HTR-8/SVneo (cell line): ENCODE results near the gene SNURF.
"Not testable (repeated sequence)": the region's sequence is repeated elsewhere in the genome, so short reads cannot be mapped to it uniquely, and the experiment has no call there.

Source experiments
- DNase-seq: peaks from one replicate; pipeline ENCODE4 v3.0.0; 2011; ENCODE audit warnings: low spot score, mixed read lengths; ENCODE audit not compliant: insufficient read length
- FAIRE-seq: peaks from 2 replicates; lab custom pipeline; 2011; peaks lifted over from hg19 to GRCh38; lab: Jason Lieb, UNC

SNURF gene, protein sequence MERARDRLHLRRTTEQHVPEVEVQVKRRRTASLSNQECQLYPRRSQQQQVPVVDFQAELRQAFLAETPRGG

GRCh38 chr15:24954783-24955530 lies at the start of gene SNURF, which contains the start of gene SNRPN:
TSS of gene SNURF (plus strand) at chr15:24954987. CDS start at chr15:24955049, 62 bp downstream.
TSS of gene SNRPN (plus strand) at chr15:24954987. CDS start at chr15:24974454, 19,467 bp downstream.
- FAIRE-seq, result no peak
- DNase-seq, result peak; percentile 53

DNA sequence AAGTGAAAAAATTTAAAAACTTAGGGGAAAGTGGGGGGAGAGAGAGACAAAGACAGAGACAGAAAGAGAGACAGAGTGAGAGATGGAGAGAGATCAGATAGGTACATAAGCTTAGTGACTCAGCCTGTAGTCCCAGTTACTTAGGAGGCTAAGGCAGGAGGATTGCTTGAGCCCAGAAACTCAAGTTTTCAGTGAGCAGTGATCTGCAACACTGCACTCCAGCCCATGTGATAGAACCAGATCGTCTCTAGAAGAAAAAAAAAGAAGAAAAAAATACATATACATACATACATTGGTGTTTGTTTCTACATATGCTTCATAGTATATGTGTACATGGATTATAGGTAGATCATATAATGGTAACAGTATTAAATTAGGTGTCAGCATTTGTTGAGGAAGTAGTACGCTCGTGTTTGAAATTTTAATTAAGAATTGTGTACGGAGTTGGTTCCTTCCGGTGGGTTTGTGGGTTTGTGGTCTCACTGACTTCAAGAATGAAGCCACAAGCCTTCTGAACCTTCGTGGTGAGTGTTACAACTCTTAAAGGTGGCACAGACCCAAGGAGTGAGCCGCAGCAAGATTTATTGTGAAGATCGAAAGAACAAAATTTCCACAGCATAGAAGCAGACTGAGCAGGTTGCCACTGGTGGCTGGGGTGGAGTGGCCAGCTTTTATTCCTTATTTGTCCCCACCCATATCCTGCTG lies 38.3 kb upstream of the SNURF start:
- no peak for FAIRE-seq
- DNase-seq, result no peak

DNA sequence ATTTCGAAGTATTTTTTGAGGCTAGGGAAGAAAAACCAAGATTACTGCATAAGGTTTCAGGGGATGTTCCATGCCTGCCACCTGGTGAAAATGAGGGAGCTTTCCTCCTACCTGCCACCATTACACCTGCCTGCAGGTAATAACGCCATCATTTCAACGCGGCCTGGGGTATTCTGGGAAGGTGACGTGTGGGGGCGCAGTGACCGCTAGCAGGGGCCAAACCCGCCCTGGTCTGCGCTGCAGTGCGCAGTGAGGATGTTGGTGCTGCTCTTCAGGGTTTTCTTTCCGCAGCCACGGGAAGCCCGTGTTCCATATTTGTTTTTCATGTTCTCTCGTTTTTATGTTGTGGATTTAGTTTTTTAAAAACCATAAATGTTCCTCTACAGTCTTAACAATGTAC lies 37.4 kb upstream of the SNURF start:
- DNase-seq (no peak), FAIRE-seq (no peak)

DNA sequence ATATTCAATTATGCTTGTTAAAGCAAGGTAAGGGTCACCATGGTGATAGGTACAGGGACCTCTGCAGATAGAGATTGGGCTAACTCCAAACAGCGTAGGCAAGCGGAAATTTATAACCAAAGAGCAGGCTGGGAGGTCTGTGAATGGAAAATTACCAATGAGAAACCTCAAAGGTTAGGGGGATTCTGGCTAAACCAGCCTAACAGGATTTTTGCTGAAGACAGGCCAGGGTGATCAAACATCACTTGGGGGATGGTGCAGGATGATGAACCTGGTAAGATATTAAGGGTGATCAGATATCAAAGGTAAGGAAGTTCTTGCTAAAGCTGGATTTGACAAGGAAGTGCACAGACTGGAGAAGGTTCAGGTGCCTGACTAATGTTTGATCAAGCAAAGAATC lies 35.3 kb upstream of the SNURF start:
- FAIRE-seq, result no peak
- no peak for DNase-seq

DNA sequence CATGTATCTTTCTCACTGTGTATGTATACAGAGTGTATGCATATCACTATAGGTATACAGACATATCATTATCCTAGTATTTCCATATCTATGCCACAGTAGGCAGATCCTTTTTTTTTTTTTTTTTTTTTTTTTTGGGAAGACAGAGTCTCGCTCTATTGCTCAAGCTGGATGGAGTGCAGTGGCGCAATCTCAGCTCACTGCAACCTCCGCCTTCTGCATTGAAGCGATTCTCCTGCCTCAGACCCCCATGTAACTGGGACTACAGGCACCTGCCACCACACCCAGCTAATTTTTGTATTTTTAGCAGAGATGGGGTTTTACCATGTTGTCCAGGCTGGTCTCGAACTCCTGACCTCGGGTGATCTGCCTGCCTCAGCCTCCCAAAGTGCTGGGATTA lies 32.0 kb upstream of the SNURF start:
- DNase-seq, FAIRE-seq: not testable (repeated sequence)

GRCh38 chr15:24924153-24924552 lies 30.6 kb upstream of the SNURF start:
- FAIRE-seq, result no peak
- no peak for DNase-seq

GRCh38 chr15:24924621-24925020 lies 30.2 kb upstream of the SNURF start:
- FAIRE-seq (no peak), DNase-seq (no peak)

DNA sequence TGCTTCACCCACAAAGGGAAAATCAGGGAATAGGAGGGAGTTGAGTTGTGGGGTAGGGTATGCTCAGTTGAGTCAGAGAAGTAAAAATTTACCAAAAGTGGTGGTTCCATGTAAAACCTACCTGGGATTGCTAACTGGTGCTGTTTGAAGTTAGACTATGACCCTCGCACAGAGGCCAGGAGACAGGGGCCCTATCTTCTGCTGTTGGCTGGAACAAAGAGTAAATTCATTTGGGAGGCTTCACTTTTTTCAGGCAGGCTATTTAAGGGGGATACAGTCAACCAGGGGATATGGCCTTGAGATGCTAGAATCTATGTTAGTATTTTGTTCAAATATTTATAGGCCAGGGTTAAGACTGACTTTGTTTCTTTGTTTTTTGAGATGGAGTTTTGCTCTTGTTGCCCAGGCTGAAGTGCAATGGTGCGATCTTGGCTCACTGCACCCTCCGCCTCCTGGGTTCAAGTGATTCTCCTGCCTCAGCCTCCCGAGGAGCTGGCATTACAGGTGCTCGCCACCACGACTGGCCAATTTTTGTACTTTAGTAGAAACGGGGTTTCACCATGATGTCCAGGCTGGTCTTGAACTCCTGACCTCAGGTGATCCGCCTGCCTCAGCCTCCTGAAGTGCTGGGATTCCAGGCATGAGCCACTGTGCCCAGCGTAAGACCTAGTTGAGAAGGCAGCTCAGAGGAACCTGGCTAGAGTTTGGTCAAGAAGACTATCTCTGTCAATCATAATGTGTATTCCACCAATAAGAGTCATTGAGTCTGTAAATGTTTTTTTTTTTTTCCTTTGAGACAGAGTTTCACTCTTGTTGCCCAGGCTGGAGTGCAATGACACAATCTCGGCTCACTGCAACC lies 22.7 kb upstream of the SNURF start:
- not testable (repeated sequence) for FAIRE-seq, DNase-seq

- FAIRE-seq (no peak), DNase-seq (no peak)
These were observed 21.1 kb upstream of the SNURF start for GRCh38 chr15:24933716-24934115.

DNA sequence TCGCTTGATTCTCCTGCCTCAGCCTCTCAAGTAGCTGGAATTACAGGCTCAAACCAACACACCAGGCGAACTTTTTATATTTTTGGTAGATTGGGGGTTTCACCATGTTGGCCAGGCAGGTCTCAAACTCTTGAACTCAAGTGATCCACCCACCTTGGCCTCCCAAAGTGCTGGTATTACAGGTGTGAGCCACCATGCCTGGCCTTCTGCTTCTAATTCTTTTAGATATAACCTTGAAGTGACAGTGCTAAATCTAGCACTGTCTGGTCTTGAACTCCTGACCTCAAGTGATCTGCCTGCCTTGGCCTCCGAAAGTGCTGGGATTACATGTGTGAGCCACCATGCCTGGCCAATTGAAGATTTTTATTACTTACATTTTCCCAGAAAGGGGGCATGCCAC lies 16.6 kb upstream of the SNURF start:
- DNase-seq, FAIRE-seq: not testable (repeated sequence)

GRCh38 chr15:24940236-24940635 lies 14.6 kb upstream of the SNURF start:
- no peak for DNase-seq
- no peak for FAIRE-seq

DNA sequence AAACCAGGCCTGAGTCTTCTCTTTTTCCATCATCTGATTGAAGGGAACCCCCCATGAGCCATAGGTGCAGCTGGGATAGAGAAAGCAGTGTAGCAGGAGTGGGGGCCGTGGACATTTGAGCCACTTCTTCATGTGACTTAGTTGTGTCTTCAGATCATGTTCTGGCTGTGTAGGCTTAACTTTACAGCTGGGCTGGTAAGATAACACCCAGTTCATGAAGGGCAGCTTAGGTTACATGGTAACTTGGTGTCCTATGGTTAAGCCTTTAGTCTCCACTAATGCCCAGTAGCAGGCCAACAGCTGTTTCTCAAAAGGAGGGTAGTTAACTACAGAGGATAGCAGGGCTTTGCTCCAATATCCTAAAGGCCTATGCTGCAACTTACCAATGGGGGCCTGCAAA lies 11.4 kb upstream of the SNURF start:
- FAIRE-seq (no peak), DNase-seq (no peak)

DNA sequence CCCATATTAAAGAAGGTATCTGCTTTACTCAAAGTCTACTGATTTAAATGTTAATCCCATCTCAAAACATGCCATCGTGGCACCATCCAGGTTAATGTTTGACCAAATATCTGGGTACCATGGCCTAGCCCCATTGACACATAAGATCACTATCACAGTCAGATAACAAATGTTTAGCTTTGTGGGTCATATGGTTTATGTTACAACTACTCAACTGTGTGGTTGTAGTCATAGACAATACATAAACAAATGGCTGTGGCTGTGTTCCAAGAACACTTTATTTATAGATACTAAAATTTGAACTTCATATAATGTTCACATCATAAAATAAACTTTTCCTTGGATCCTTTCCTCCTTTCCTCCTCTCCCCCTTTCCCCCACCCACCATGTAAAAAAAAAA lies 9.8 kb upstream of the SNURF start:
- DNase-seq (no peak), FAIRE-seq (no peak)

GRCh38 chr15:24945711-24946110 lies 9.1 kb upstream of the SNURF start:
- DNase-seq (no peak), FAIRE-seq (no peak)

GRCh38 chr15:24948495-24948894 lies 6.3 kb upstream of the SNURF start:
- FAIRE-seq, result no peak

DNA sequence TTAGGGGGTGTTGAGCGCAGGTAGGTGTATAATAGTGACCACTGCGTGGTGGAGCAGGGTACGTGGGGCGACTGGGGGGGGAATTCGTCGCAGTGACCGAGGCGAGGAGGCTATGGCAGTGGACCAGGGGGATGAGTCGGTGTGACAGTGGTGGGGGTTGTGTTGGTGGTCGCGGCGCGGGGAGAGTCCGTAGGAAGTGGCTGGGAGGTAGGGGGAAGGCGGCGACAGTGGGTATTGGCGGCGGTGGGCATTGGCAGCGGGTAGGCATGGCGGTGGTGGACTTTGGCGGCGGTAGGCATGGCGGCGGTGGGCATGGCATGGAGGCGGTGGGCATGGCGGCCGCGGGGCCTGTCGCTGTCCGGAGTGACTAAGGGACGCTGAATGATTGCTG lies 739 bp downstream of the SNURF start:
- FAIRE-seq (no peak), DNase-seq (no peak)

More at GRCh38 chr15:24948495-24948894, 6.3 kb upstream of the SNURF start:
- no peak for DNase-seq

DNA sequence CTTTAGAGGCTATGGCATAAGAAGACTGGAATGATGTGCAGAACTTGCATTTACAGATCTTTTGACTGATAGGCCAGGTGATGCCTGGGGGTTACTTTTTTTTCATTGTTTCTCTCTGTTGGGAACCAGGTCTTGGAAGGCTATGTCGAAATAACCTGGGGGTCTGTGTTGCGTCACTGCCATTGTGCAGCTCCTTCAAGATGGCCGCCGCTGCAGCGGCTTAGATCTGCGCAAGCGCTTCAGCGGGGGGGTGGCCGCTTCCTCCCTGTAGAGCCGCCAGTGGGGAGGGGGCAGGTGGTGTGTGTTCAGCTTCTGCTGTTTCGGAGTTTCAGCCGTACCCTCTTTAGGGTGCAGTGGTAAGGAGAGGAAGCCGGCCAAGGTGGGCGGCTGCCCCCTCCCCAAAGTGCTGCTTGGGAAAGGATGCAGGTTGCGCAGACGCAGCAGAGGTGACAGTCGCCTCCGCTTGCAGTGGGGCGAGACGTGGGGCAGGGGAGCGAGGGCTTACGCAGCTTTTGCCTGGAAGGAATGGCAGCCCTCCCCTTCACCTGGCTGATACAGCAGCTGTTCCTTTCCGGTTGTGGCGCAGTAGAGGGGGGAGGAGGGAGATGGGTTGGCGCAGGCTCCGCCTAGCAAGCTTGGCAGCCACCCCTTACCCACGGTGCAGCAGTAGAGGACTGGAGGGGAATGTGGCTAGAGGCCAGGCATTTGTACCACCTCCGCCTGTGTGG lies 1.5 kb downstream of the SNURF start:
- FAIRE-seq (peak; percentile 92), DNase-seq (peak; percentile 67)

DNA sequence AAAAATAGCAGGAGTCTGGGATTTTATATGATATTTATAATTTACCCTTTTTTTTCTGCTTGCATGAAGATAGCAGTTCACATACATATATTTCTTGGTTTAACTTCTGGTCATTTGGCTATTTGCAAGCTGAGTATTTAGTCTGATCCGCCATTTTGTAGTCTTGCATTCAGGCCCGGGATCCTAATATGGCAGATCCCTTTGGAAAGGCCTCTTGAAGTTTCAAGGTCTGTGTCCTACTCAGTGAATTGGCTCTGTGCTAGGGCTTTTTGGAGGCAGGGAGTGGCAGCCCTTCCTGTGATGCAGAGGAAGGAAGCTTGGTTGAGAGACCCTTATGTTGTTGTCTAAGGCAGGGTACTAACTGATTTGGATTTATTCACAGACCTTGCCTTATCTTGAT lies 2.9 kb downstream of the SNURF start:
- DNase-seq (no peak), FAIRE-seq (no peak)

DNA sequence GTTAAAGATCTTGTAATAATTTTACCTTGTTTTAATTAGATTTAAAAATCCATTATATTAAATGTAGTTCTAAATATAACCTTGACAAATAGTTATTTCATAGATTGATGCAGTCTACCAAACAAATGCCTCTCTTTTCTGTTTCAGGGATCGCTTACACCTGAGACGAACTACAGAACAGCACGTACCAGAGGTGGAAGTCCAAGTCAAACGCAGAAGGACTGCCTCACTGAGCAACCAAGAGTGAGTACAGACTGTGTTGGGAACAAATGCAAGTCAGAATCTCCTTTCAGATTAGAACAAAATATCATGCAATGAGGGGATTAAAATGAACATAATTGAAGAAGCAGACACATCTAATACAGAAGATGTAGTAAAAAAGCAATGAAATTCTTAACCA lies 7.2 kb downstream of the SNURF start:
- FAIRE-seq (no peak), DNase-seq (no peak)

DNA sequence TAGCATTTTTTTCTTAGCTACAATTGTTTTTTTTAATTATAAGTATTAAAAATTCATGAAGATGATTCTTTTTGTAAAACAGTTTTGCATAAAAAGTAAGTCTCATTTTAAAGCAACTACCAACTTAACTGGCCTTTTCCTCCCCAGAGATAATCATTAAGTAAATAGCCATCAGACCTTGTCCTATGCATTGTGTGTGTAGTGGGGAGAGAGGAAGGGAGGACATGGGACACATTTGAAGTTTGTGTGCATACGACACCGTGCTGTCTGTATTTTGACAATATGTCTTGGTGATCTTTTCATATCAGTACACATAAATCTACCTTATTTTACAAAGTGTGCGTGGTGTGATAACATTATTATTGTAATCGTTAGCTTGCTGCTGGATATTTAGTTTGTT lies 8.1 kb downstream of the SNURF start:
- no peak for FAIRE-seq
- DNase-seq, result no peak
